ENCODE data around the gene VASP. TPM values are rescaled to one million over a fixed set of nuclear protein-coding genes. Genes with fewer than 3 reads are reported as not detected.

VASP gene
- total and polyA plus RNA-seq, 11 donors, result 31.2 to 106 (median 49.5) TPM

- no peak for ATAC-seq
- Histone ChIP-seq H3K4me3 (peak overlapping the region; percentile 51 to 89 (median 72)), H3K4me1 (peaks cover 5 to 33% (median 24%) of the 10 kb centered on the region in 12 donors), H3K27ac (peak overlapping the region in 11 of 12 donors; percentile 83 to 99 (median 95)), H3K36me3 (no peaks in the 10 kb centered on the region), H3K9me3 (no peaks in the 10 kb centered on the region), H3K27me3 (no peaks in the 10 kb centered on the region)
- intact Hi-C loops (cut with DNase I), result loop anchor here in 1 of 10 donors (2.0 kb wide), 1 partner anchor 22 kb away; no protein-coding TSS in a partner anchor
- TF ChIP-seq POLR2A (IDR thresholded peaks at IDR 0.05), result no peak
- no peak for TF ChIP-seq CTCF (IDR thresholded peaks at IDR 0.05)
- DNase-seq, result no peak
- 1 to 3% (median 2%) methylated on average over 10 to 11 of the region's 11 CpGs for WGBS, 4 donors
Measured at GRCh38 chr19:45467115-45467455, 40.2 kb upstream of the VASP start.

- 0 to 1% (median 0%) methylated on average over 19 to 56 of the region's 56 CpGs for WGBS, 4 donors
- no peaks in the 10 kb centered on the region for H3K36me3 ChIP-seq
- ATAC-seq (peak; percentile 32 to 70 (median 62)), DNase-seq (peak; percentile 94 to 98 (median 95))
- H3K27ac ChIP-seq, result peak within 1 kb of the TSS; percentile 54 to 99 (median 95)
- H3K27me3 ChIP-seq, result no peaks in the 10 kb centered on the region
- H3K4me3 ChIP-seq, result peak within 1 kb of the TSS; percentile 51 to 89 (median 72)
- H3K9me3 ChIP-seq, result no peaks in the 10 kb centered on the region
- H3K4me1 ChIP-seq, result peaks cover 5 to 34% (median 26%) of the 10 kb centered on the region in 12 donors
- peak; percentile 89 to 90 for TF ChIP-seq POLR2A (IDR thresholded peaks at IDR 0.05)
- peak in 2 of 12 donors; percentile 32 to 37 for TF ChIP-seq CTCF (IDR thresholded peaks at IDR 0.05)
- intact Hi-C loops (cut with DNase I), result loop anchor here in 2 of 10 donors (2.0 kb wide), 2 partner anchors 17 to 23 kb away; no protein-coding TSS in a partner anchor
Measured at GRCh38 chr19:45467456-45468158, 39.7 kb upstream of the VASP start, which contains the start of gene FOSB. Gene FOSB, plus strand, starts transcription at chr19:45467996. Its CDS starts 591 bp downstream, at chr19:45468587.

- peak overlapping the region in 11 of 12 donors; percentile 83 to 99 (median 95) for H3K27ac ChIP-seq
- H3K27me3 ChIP-seq, result peaks cover 0 to 5% (median 0%) of the 10 kb centered on the region in 9 donors
- H3K4me1 ChIP-seq, result peaks cover 5 to 40% (median 26%) of the 10 kb centered on the region in 12 donors
- no peaks in the 10 kb centered on the region for H3K9me3 ChIP-seq
- peak overlapping the region; percentile 51 to 89 (median 72) for H3K4me3 ChIP-seq
- no peaks in the 10 kb centered on the region for H3K36me3 ChIP-seq
- DNase-seq, result peak in 2 of 5 donors; percentile 30 to 35
- TF ChIP-seq CTCF (IDR thresholded peaks at IDR 0.05) (peak in 2 of 12 donors; percentile 14 to 18), POLR2A (IDR thresholded peaks at IDR 0.05) (no peak)
- 0 to 2% (median 1%) methylated on average over 29 to 31 of the region's 31 CpGs for WGBS, 4 donors
- intact Hi-C loops (cut with DNase I), result loop anchor here in 2 of 10 donors (2.0 kb wide), 1 partner anchor 17 kb away; no protein-coding TSS in a partner anchor
- ATAC-seq, result peak in 1 of 4 donors; percentile 2
Measured at GRCh38 chr19:45468159-45468651, 39.1 kb upstream of the VASP start.

GRCh38 chr19:45468803-45469131 is 38.5 kb upstream of the VASP start:
- ATAC-seq (peak in 3 of 4 donors; percentile 3 to 15 (median 9)), DNase-seq (no peak)

More at GRCh38 chr19:45468803-45469131, 38.5 kb upstream of the VASP start:
- WGBS, 4 donors, result 0 to 1% (median 0%) methylated on average over 11 to 19 of the region's 19 CpGs
- intact Hi-C loops (cut with DNase I), result loop anchor here in 2 of 10 donors (2.0 kb wide), 1 partner anchor 18 kb away; no protein-coding TSS in a partner anchor
- Histone ChIP-seq H3K4me3 (peak overlapping the region; percentile 51 to 89 (median 72)), H3K36me3 (no peaks in the 10 kb centered on the region), H3K27me3 (peaks cover 0 to 10% (median 0%) of the 10 kb centered on the region in 9 donors), H3K9me3 (no peaks in the 10 kb centered on the region), H3K27ac (peak overlapping the region; percentile 54 to 99 (median 95)), H3K4me1 (peaks cover 5 to 40% (median 26%) of the 10 kb centered on the region in 12 donors)
- TF ChIP-seq CTCF (IDR thresholded peaks at IDR 0.05) (no peak), POLR2A (IDR thresholded peaks at IDR 0.05) (no peak)

All from heart left ventricle (tissue), 16 donors.